GM19324 (cell line): ENCODE results near the gene NHLH1.

Experiments used
- ATAC-seq: cut with Tn5 transposase; IDR thresholded peaks from one replicate; pipeline ENCODE4 v1.9.1; 2021; ENCODE audit warnings: mild to moderate bottlenecking, moderate library complexity; ENCODE audit not compliant: unreplicated experiment, low FRiP score

NHLH1 gene

GRCh38 chr1:160366731-160367515, at the start of gene NHLH1:
TSS of gene NHLH1 (plus strand) at chr1:160367071. CDS start at chr1:160370732, 3,661 bp downstream.
- no peak for ATAC-seq

DNA sequence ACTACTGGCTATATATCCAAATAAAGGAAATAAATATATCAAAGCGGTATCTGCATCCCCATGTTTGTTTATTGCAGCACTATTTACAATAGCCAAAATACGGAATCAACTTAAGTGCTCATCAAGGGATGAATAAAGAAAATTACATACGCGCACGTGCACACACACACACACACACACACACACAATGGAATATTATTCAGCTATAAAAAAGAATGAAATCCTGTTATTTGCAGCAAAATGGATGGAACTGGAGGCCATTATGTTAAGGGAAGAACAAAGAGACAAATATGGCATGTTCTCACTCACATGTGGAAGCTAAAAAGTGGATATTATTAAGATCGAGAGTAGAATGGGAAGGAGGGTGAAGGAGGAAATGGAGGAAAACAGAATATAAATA, 44.0 kb upstream of the NHLH1 start:
- ATAC-seq: no peak

DNA sequence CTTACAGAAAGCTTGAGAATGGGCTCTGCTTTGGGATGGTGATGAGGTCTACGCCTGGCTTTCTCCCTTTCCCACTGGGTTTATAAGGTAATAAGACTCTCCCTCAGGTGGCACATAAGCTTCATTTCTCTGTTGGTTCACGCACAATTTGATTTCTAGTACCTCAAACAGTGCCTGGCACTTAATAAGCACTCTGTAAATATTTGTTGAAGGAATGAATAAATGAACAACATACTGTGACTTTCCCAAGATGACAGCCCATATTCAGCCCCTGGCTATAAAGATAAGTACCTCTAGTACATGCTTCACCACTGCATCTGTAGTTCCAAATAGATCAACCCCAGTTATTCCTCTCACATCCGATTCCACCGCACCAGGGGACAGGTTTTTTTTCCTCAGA, 41.6 kb upstream of the NHLH1 start:
- ATAC-seq: no peak

GRCh38 chr1:160326418-160326817, 40.5 kb upstream of the NHLH1 start:
- ATAC-seq: no peak

GRCh38 chr1:160328184-160328583, 38.7 kb upstream of the NHLH1 start:
- ATAC-seq: no peak

DNA sequence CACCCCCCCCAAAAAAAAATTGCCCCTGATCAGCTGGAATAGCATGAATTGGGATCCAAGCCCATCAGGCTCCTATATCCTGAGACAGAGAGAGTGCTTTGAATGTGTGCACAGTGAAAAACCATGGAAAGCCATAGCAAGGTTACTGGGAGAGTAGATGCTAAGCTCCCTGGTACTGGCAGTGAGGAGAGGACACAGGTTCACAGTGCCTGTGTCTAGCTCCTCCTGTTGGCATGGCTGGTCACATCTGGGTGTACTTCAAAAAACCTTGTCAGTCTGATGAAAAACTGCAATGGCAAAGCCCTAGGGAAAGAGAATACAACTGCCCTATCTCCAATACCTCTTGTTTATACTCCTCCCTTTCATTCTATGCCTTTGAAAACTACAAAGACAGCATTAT, 36.8 kb upstream of the NHLH1 start:
- ATAC-seq: no peak

DNA sequence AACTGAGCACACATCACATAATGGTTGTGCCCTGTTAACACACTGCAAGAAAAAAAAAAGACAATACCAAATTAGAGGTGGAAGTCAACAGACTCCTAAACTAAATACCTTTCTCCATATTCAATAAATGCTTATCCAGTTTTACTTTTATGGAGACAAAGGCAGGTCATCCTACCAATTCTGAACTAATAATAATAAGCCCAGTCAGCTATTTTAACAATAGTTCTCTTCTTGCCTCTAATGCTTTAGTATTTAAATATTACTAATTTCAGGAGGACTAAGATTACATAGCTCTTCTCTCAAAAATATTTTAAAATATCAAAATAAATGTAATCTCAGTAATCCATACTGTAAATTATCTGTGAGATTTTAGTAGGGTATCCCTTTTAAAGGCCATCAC, 34.4 kb upstream of the NHLH1 start:
- no peak for ATAC-seq

DNA sequence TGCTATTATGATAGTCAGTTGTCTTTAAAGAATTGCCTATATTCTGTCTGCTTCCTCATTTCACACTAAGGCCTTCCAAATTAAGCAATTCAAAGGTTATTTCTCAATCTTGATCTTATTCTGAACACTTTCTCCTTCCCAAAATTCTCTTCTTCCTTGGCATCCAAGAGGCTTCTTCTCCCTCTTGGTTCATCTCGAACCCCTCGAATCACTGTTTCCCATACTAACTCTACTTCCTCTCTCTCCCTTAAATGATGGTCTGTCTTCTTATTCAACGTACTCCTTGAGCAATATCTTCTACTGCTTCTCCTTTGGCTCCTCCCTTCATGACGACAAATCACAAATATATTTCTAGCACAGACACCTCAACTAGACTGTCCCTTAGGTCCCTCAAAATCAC, 28.3 kb upstream of the NHLH1 start:
- no peak for ATAC-seq

GRCh38 chr1:160340146-160340545, 26.7 kb upstream of the NHLH1 start:
- ATAC-seq: no peak

DNA sequence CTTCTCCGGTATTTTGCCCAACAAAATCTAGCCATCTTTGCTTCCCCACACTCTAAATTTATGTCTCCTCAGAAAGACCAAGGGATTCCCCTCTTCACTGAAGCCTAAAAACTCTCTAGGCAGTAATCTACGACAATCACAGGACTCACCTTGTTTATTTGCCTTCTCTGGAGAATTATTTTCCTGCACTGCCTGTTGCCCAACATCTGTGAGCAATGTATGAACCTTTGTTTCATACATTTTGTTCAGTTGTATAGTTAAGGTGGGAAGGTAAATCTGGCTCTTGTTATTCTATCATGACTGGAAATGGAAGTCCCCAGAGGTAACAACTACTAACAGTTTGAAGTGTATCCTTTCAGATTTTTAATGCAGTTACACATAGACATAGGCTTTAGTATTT, 26.0 kb upstream of the NHLH1 start:
- ATAC-seq: no peak

- ATAC-seq: no peak
Measured at GRCh38 chr1:160342526-160342925, 24.3 kb upstream of the NHLH1 start.

GRCh38 chr1:160342953-160343869, 23.7 kb upstream of the NHLH1 start, which contains the start of the genes COPA and NCSTN:
TSS of gene COPA (minus strand) at chr1:160343250. CDS start at chr1:160343170, 80 bp downstream.
TSS of gene NCSTN (plus strand) at chr1:160343383. CDS start at chr1:160343397, 14 bp downstream.
- peak; percentile 92 for ATAC-seq

GRCh38 chr1:160344241-160344640, 22.6 kb upstream of the NHLH1 start:
- ATAC-seq: no peak

GRCh38 chr1:160344936-160345335, 21.9 kb upstream of the NHLH1 start:
- ATAC-seq: no peak

DNA sequence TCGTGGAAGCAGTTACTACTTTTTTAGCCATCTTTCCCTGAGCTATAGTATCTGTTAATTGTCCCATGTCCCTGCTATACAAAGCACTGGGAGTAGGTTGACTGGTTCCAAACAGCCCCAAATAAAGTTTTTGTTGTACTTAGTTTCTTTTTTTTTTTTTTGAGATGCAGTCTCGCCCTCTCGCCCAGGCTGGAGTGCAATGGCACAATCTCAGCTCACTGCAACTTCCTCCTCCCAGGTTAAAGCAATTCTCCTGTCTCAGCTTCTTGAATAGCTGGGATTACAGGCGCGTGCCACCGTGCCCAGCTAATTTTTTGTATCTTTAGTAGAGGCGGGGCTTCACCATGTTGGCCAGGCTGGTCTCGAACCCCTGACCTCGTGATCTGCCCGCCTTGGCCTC, 20.4 kb upstream of the NHLH1 start:
- no peak for ATAC-seq

DNA sequence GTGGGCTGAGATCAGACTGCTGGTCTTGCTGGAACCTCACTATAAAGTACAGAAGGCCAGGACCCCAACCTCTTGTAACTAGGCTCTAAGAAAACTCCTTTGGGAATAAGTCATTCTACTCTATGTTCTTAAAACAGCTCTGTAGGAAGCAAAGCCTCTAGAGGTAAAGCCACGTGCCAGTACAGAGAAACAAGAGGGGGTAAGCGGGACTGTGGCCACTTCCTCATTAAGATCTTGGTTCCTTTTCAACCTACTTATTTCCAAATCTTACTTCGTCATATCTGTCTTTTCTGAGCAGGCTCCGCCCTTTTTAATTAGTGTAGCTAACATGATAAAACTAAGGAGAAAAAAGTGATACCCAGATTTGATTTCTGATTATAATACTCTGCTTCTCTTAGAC, 19.9 kb upstream of the NHLH1 start:
- no peak for ATAC-seq

- no peak for ATAC-seq
Measured at GRCh38 chr1:160351629-160352028, 15.2 kb upstream of the NHLH1 start.

DNA sequence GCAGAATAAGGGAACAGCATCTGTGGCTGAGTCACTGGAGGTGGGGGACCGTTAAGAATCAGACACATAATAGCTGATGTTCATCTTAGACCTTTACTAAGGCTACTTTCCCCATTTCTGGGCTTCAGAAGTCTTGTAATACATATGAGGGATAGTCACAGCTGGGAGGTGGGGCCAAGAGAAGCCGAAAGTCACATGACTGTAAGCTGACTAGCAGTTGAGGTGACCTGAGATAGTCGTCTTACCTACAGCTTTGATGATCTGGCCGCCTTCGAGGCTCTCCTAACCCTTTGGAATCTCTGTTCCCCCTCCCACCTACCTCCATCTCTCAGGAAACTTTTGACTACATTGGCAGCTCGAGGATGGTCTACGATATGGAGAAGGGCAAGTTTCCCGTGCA, 14.3 kb upstream of the NHLH1 start:
- no peak for ATAC-seq

- ATAC-seq: no peak
Measured at GRCh38 chr1:160353223-160353622, 13.6 kb upstream of the NHLH1 start.

GRCh38 chr1:160354388-160354985, 12.4 kb upstream of the NHLH1 start:
- no peak for ATAC-seq
